ENCODE results near the gene EPN2.

DNA sequence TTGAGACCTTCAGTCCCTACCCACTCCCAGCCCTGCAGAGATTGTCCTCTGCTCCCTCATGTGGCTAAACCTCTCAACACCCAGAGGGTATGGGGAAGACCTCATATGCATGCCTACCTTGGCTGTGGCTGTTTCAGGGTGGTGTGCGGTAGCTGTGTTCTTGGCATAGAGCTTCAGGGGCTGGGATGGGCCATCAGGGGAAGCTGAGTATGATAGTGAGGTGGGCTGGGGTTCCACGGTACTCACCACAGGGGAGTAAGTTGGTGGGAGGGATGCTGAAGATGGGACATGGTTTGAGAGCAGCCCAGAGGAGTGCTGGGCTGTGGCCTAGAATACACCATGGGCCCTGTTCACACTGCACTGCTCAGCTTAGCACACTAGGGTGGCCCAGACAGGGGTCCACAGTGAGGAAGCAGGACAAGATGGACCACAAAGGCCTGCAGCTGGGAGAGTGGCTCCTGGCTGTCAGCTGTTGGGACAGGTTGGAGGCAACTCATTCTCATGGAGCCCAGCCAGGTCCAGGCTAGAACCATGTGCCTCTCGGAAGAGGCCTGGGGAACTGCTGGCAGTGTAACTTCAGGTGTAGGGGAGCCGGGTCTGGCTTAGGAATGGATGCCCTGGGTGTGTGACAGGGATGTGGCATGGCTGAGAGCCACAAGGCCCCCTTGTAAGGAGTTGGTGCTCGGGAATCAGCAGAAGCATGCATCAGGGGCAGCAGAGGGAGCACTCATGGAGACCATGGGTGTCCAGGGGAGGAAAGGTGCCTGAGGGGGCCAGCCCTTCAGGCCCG lies 146.7 kb downstream of the EPN2 start:
- TF ChIP-seq GATA2 (IDR thresholded peaks at IDR 0.05; ENCODE audit: low read depth, low read length) (no peak), GATA3 (IDR thresholded peaks at IDR 0.05; ENCODE audit: low read depth, low read length) (no peak)
